Adipocyte (in vitro differentiated cells): Measurements from ENCODE around the gene ICOS.
"Not testable (repeated sequence)": the region's sequence is repeated elsewhere in the genome, so short reads cannot be mapped to it uniquely, and the experiment has no call there.

ENCODE experiments used
- DNase-seq: peaks from one replicate; pipeline ENCODE4 v3.0.0-alpha.2; 2015; ENCODE audit warnings: low read depth
- H3K27me3 ChIP-seq: replicated peaks from 2 replicates; pipeline ENCODE4 v1.7.0; 2013; ENCODE audit warnings: mild to moderate bottlenecking, low read length, moderate library complexity; ENCODE audit not compliant: control insufficient read depth, insufficient read depth
- H3K36me3 ChIP-seq: 2 replicates; pipeline ENCODE4 v1.7.0; 2013; ENCODE audit warnings: low read length, mild to moderate bottlenecking, moderate library complexity; ENCODE audit not compliant: control insufficient read depth, insufficient read depth, severe bottlenecking
- H3K4me1 ChIP-seq: 2 replicates; pipeline ENCODE4 v1.7.0; 2013; ENCODE audit warnings: mild to moderate bottlenecking, low read length, moderate library complexity; ENCODE audit not compliant: control insufficient read depth, insufficient read depth
- H3K4me3 ChIP-seq: 2 replicates; pipeline ENCODE4 v1.7.0; 2013; ENCODE audit warnings: mild to moderate bottlenecking, low read length, moderate library complexity
- H3K9ac ChIP-seq: 2 replicates; pipeline ENCODE4 v1.7.0; 2013; ENCODE audit warnings: mild to moderate bottlenecking, low read length, moderate library complexity
- H3K9me3 ChIP-seq: 2 replicates; pipeline ENCODE4 v1.7.0; 2013; ENCODE audit warnings: mild to moderate bottlenecking, low read length, moderate library complexity; ENCODE audit not compliant: control insufficient read depth

ICOS gene

DNA sequence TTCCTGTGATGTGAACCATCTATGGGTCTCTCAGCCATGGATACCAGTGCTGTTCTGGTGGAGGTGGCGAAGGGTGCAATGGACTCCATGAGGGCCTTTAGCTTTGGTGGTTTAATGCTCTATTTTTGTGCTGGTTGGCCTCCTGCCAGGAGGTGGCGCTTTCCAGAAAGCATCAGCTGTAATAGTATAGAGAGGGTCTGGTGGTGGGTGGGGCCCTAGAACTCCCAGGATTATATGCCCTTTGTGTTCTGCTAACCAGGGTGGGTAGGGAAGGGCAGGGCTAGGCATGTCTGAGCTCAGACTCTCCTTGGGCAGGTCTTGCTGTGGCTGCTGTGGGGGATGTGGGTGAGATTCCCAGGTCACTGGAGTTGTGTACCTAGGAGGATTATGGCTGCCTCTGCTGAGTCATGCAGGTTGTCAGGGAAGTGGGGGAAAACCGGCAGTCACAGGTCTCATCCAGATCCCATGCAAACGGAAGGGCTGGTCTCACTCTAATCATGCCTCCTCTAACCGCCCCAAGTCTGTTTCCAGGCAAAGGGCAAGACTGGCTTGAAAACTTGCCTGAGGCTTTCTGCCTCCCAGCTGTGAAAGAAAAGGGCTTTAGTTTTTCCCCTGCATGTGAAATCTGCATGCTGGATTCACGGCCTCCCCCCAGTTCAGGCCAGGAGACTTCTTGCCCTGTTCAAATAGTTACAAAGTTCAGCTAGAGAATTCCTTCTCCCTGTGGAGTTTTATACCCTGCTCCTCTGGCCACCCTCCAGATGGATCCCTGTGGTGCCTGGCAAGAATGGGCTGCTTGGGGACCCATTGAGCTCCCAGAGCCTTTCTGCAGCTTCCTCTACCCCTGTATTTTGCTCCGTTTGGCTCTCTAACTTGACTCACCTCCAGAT lies 7.2 kb downstream of the ICOS start:
- DNase-seq, H3K4me1 ChIP-seq, H3K36me3 ChIP-seq, H3K9ac ChIP-seq, H3K4me3 ChIP-seq, H3K9me3 ChIP-seq, H3K27me3 ChIP-seq: not testable (repeated sequence)

DNA sequence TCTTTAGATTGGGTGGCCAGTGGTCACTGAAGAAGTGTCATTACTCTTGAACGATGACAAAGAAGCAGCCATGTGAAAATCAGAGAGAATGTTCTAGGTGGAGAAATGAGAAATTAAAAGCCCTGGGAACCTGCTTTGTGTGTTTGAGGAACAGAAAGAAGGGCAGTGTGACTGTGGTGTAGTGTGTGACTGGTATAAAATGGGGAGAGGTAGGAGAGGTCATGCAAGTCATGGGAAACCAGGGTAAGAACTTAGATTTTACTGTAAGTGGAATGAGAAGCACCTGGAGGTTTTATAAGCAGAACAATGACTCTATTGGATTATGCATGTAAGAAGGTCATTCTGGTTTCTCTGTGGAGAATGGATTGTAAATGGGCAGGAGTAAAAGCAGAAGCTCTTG lies 12.2 kb downstream of the ICOS start:
- H3K9me3 ChIP-seq, result peaks cover 10% of the 10 kb centered on the region
- peaks cover 6% of the 10 kb centered on the region for H3K27me3 ChIP-seq
- H3K36me3 ChIP-seq, result no peaks in the 10 kb centered on the region
- H3K4me1 ChIP-seq, result no peaks in the 10 kb centered on the region
- no peak overlapping the region for H3K4me3 ChIP-seq
- no peak overlapping the region for H3K9ac ChIP-seq
- DNase-seq, result no peak

DNA sequence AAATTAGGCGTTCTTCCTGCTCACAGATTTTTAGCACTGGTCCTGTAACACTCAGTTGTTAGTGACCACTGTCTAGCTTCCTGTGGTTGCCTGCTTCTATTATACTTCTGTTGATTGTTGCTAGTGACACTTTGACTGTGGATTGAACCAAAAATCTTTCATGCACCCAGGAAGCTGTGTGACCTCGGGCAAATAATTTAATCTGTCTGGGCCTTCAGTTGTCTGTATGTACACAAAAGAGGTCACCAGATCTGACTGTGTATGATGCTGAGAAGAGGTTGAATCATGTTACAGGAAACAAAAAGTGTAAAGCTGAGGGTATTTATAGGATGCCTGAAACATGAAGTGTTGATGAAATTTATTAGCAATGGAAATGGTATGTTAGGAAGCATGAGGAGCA lies 12.7 kb downstream of the ICOS start:
- Histone ChIP-seq H3K4me1 (no peaks in the 10 kb centered on the region), H3K9me3 (peaks cover 5% of the 10 kb centered on the region), H3K27me3 (peaks cover 2% of the 10 kb centered on the region), H3K36me3 (no peaks in the 10 kb centered on the region), H3K4me3 (no peak overlapping the region), H3K9ac (no peak overlapping the region)
- DNase-seq, result peak; percentile 5

DNA sequence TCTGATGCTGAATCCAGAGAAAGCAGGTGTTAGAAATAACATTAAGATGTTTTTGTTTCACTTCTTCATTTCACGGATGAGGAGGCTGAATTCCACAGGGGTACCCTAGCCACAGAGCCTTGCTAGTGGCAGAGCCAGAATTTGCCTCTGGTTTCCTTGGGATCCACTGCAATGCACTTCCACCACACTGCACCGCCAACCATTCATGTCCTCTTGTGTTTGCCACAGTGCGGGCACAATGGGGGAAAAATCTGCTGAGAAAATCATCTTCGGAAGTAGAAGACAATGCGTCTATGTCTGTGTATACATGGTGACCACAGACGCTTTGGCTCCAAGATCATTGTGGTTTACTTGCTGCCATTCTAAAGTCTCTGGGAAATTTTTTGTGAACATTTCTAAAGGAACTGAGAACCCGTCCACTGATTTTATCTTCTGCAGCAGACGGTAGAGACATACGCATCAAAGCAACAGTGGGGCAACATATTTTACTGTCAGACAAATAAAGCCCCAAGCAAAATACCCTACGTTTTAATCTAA lies 14.9 kb downstream of the ICOS start:
- H3K36me3 ChIP-seq, result no peaks in the 10 kb centered on the region
- H3K9me3 ChIP-seq, result no peaks in the 10 kb centered on the region
- H3K4me3 ChIP-seq, result no peak overlapping the region
- no peaks in the 10 kb centered on the region for H3K27me3 ChIP-seq
- no peak overlapping the region for H3K9ac ChIP-seq
- no peaks in the 10 kb centered on the region for H3K4me1 ChIP-seq
- no peak for DNase-seq

GRCh38 chr2:203959265-203959664 lies 22.7 kb downstream of the ICOS start:
- H3K9ac ChIP-seq, result no peak overlapping the region
- H3K27me3 ChIP-seq, result peaks cover 5% of the 10 kb centered on the region
- no peak overlapping the region for H3K4me3 ChIP-seq
- H3K4me1 ChIP-seq, result no peaks in the 10 kb centered on the region
- H3K36me3 ChIP-seq, result no peaks in the 10 kb centered on the region
- H3K9me3 ChIP-seq, result no peaks in the 10 kb centered on the region
- no peak for DNase-seq

- Histone ChIP-seq H3K9me3 (no peaks in the 10 kb centered on the region), H3K36me3 (no peaks in the 10 kb centered on the region), H3K9ac (no peak overlapping the region), H3K27me3 (peaks cover 5% of the 10 kb centered on the region), H3K4me3 (no peak overlapping the region), H3K4me1 (no peaks in the 10 kb centered on the region)
- DNase-seq, result no peak
Measured at GRCh38 chr2:203959672-203960071, 23.1 kb downstream of the ICOS start.

DNA sequence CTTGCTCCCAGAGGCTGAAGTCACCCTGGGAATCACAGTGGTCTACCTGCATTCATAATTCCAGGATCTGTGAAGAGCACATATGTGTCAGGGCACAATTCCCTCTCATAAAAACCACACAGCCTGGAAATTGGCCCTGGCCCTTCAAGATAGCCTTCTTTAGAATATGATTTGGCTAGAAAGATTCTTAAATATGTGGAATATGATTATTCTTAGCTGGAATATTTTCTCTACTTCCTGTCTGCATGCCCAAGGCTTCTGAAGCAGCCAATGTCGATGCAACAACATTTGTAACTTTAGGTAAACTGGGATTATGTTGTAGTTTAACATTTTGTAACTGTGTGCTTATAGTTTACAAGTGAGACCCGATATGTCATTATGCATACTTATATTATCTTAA lies 24.2 kb downstream of the ICOS start:
- Histone ChIP-seq H3K9me3 (no peaks in the 10 kb centered on the region), H3K4me1 (no peaks in the 10 kb centered on the region), H3K9ac (no peak overlapping the region), H3K36me3 (no peaks in the 10 kb centered on the region), H3K4me3 (no peak overlapping the region), H3K27me3 (peaks cover 5% of the 10 kb centered on the region)
- DNase-seq, result peak; percentile 40

DNA sequence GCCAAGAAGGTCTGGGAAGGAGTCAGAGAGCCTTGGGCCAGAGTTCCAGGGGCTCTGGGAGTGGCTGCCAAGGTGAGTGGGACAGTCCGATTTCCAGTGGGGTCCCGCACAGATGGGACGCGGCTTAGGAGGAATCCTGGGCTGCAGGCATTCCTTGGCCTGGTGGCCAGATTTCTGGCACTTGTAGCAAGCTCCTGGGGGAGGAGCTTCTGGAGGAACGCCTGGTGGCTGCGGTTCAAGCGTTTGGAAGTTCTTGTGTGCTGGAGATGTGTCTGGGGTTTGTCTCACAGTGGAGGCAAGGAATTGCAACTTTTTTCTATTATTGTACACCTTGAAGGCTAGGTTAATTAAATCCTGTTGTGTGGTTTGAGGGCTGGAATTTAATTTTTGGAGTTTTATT lies 28.6 kb downstream of the ICOS start:
- peaks cover 19% of the 10 kb centered on the region for H3K27me3 ChIP-seq
- DNase-seq, H3K9me3 ChIP-seq, H3K4me1 ChIP-seq, H3K36me3 ChIP-seq, H3K4me3 ChIP-seq, H3K9ac ChIP-seq: not testable (repeated sequence)

DNA sequence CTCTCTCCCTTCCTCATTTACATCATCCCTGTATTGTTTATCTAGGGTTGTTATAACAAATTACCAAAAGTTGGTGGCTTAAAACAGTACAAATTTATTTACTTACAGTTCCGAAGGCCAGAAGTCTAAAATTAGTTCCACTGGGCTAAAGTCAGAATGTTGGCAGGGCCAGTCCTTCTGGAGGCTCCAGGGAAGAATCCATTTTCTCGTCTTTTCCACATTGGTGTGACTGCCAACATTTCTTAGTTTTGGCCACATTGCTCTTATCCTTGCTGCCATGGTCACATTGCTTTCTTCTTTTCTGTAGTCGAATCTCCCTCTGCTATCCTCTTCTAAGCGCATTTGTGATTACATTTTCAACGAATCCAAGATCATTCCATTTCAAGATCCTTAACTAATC lies 34.7 kb downstream of the ICOS start:
- Histone ChIP-seq H3K27me3 (peaks cover 45% of the 10 kb centered on the region), H3K4me3 (no peak overlapping the region)
- DNase-seq, result no peak

DNA sequence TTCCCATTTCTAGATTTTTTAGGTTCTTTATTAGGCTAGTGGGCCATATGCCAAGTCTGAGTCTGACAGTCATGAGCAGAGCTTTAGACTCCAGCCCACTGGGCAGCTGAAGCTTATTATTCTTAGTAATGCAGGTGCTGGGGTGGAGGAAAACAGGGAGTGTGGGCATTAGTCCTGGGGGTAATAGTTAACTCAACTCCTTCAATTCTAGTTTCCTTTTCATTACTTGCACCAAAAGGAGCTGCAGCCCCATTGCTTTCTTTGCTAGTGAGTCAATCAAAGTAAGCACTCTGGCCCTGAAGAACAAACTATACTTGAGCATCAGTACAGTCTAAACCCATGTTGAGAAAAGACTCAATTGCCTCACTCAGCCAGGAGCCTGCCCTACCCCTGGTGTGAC lies 35.5 kb downstream of the ICOS start:
- H3K4me1 ChIP-seq, result no peaks in the 10 kb centered on the region
- no peaks in the 10 kb centered on the region for H3K9me3 ChIP-seq
- H3K36me3 ChIP-seq, result no peaks in the 10 kb centered on the region
- no peak overlapping the region for H3K9ac ChIP-seq
- no peak overlapping the region for H3K4me3 ChIP-seq
- H3K27me3 ChIP-seq, result peaks cover 45% of the 10 kb centered on the region
- no peak for DNase-seq

More for the DNA sequence above, 34.7 kb downstream of the ICOS start:
- H3K4me1 ChIP-seq, result no peaks in the 10 kb centered on the region
- H3K9ac ChIP-seq, result no peak overlapping the region
- no peaks in the 10 kb centered on the region for H3K36me3 ChIP-seq
- no peaks in the 10 kb centered on the region for H3K9me3 ChIP-seq

- no peaks in the 10 kb centered on the region for H3K36me3 ChIP-seq
- H3K9me3 ChIP-seq, result no peaks in the 10 kb centered on the region
- H3K4me3 ChIP-seq, result no peak overlapping the region
- no peak for DNase-seq
- H3K9ac ChIP-seq, result no peak overlapping the region
- peaks cover 45% of the 10 kb centered on the region for H3K27me3 ChIP-seq
- H3K4me1 ChIP-seq, result no peaks in the 10 kb centered on the region
Measured at GRCh38 chr2:203973000-203973399, 36.4 kb downstream of the ICOS start.
